ENCODE results near the gene ANKRD42. TPM values are rescaled to one million over a fixed set of nuclear protein-coding genes. Genes with fewer than 3 reads are reported as not detected.

The ANKRD42 gene
- total RNA-seq, 1 experiment from 2014 or later, result 5.7 TPM

- TF ChIP-seq EMX1 (CRISPR knock-in tag; IDR thresholded peaks at IDR 0.05), result no peak
- peak; percentile 74; the same call in 1 of the 2 replicates for TF ChIP-seq USF1 (CRISPR knock-in tag; IDR thresholded peaks at IDR 0.05)
- TF ChIP-seq MYBL2 (CRISPR knock-in tag; IDR thresholded peaks at IDR 0.05), result 0 out of 2 replicates have a peak, but pooled peaks have one; percentile 49
- TF ChIP-seq IRF2 (CRISPR knock-in tag; IDR thresholded peaks at IDR 0.05; ENCODE audit: borderline replicate concordance, low read depth), result no peak
- TF ChIP-seq TCF7 (CRISPR knock-in tag; IDR thresholded peaks at IDR 0.05; ENCODE audit: low read depth), result no peak
- TF ChIP-seq ZNF396 (CRISPR knock-in tag; IDR thresholded peaks at IDR 0.05; ENCODE audit: borderline replicate concordance), result no peak
- no peak for TF ChIP-seq CTCF (IDR thresholded peaks at IDR 0.05)
- TF ChIP-seq GRHL2 (CRISPR knock-in tag; IDR thresholded peaks at IDR 0.05; ENCODE audit: insufficient replicate concordance, severe bottlenecking), result no peak
- no peak for TF ChIP-seq E2F4 (CRISPR knock-in tag; IDR thresholded peaks at IDR 0.05; ENCODE audit: borderline replicate concordance, low read depth)
- no peak for TF ChIP-seq ZNF423 (CRISPR knock-in tag; IDR thresholded peaks at IDR 0.05)
- no peak for TF ChIP-seq ESRRA (CRISPR knock-in tag; IDR thresholded peaks at IDR 0.05; ENCODE audit: borderline replicate concordance)
- no peak for TF ChIP-seq PRRX2 (CRISPR knock-in tag; IDR thresholded peaks at IDR 0.05)
- TF ChIP-seq FOXP4 (CRISPR knock-in tag; IDR thresholded peaks at IDR 0.05), result no peak
- TF ChIP-seq ZBTB21 (CRISPR knock-in tag; IDR thresholded peaks at IDR 0.05; ENCODE audit: borderline replicate concordance), result no peak
- no peak for TF ChIP-seq ZBTB43 (CRISPR knock-in tag; IDR thresholded peaks at IDR 0.05)
- TF ChIP-seq CBFB (CRISPR knock-in tag; IDR thresholded peaks at IDR 0.05; ENCODE audit: low read depth), result no peak
- TF ChIP-seq CREM (CRISPR knock-in tag; IDR thresholded peaks at IDR 0.05), result 0 out of 2 replicates have a peak, but pooled peaks have one; percentile 42
- TF ChIP-seq ZNF671 (CRISPR knock-in tag; IDR thresholded peaks at IDR 0.05), result no peak
- 0 out of 2 replicates have a peak, but pooled peaks have one; percentile 5 for TF ChIP-seq FOXP1 (CRISPR knock-in tag; IDR thresholded peaks at IDR 0.05; ENCODE audit: borderline replicate concordance)
- TF ChIP-seq MAX (CRISPR knock-in tag; IDR thresholded peaks at IDR 0.05), result 0 out of 2 replicates have a peak, but pooled peaks have one; percentile 58
- no peak; the same call in 1 of the 2 replicates for TF ChIP-seq JUN (CRISPR knock-in tag; IDR thresholded peaks at IDR 0.05)
- no peak for TF ChIP-seq ZNF138 (CRISPR knock-in tag; conservative IDR thresholded peaks at IDR 0.05)
- no peak for TF ChIP-seq HMGXB4 (CRISPR knock-in tag; IDR thresholded peaks at IDR 0.05)
- no peak for TF ChIP-seq TEAD4 (CRISPR knock-in tag; IDR thresholded peaks at IDR 0.05)
- 0 out of 2 replicates have a peak, but pooled peaks have one; percentile 51 for TF ChIP-seq ARID4B (CRISPR knock-in tag; IDR thresholded peaks at IDR 0.05; ENCODE audit: borderline replicate concordance)
- no peak for TF ChIP-seq KAT7 (CRISPR knock-in tag; IDR thresholded peaks at IDR 0.05; ENCODE audit: borderline replicate concordance)
These were observed 36.4 kb upstream of the ANKRD42 start, which contains the start of gene PCF11 (continued) for GRCh38 chr11:83156996-83157593.

Measured in WTC11 (cell line).